DND-41 (cell line): ENCODE results near the gene TTLL9.

ENCODE experiments used
- EZH2 ChIP-seq: IDR thresholded peaks from 3 replicates; pipeline ENCODE4 v1.6.1; 2012; ENCODE audit warnings: borderline replicate concordance, low read depth, mild to moderate bottlenecking, moderate library complexity, low read length, inconsistent platforms; ENCODE audit not compliant: severe bottlenecking
- TF ChIP-seq, protein P1 (sequence below): IDR thresholded peaks from 2 replicates; pipeline ENCODE4 v1.5.1; 2012; ENCODE audit warnings: borderline replicate concordance, low read length, moderate library complexity, mild to moderate bottlenecking; ENCODE audit not compliant: poor library complexity, severe bottlenecking; ENCODE audit errors: extremely low read depth

- TF ChIP-seq, protein P1, sequence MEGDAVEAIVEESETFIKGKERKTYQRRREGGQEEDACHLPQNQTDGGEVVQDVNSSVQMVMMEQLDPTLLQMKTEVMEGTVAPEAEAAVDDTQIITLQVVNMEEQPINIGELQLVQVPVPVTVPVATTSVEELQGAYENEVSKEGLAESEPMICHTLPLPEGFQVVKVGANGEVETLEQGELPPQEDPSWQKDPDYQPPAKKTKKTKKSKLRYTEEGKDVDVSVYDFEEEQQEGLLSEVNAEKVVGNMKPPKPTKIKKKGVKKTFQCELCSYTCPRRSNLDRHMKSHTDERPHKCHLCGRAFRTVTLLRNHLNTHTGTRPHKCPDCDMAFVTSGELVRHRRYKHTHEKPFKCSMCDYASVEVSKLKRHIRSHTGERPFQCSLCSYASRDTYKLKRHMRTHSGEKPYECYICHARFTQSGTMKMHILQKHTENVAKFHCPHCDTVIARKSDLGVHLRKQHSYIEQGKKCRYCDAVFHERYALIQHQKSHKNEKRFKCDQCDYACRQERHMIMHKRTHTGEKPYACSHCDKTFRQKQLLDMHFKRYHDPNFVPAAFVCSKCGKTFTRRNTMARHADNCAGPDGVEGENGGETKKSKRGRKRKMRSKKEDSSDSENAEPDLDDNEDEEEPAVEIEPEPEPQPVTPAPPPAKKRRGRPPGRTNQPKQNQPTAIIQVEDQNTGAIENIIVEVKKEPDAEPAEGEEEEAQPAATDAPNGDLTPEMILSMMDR = no peak
- TF ChIP-seq EZH2 = no peak
These were observed 6.9 kb upstream of the TTLL9 start for GRCh38 chr20:31863296-31864085.
